Transverse colon (tissue), 4 donors: ENCODE results near the gene STAT5A. TPM values are rescaled to one million over a fixed set of nuclear protein-coding genes. Genes with fewer than 3 reads are reported as not detected.
A peak's percentile ranks its signal among the peaks of the same experiment; 100 is the strongest.

Experiments
- DNase-seq: peaks from one replicate; pipeline ENCODE4 v3.0.0-alpha.2; 2019
- H3K27ac ChIP-seq, 4 donors: fragments of 200-600 bp; sonication (generic); 2 replicates each; pipeline ENCODE4 v1.5.1; 2016 to 2018; ENCODE audit warnings: inconsistent platforms in 4 of 4
- H3K27me3 ChIP-seq: fragments of 200-600 bp; sonication (generic); 2 replicates; pipeline ENCODE4 v1.5.1; 2017; ENCODE audit warnings: inconsistent platforms
- H3K36me3 ChIP-seq, 4 donors: fragments of 200-600 bp; sonication (generic); 2 replicates each; pipeline ENCODE4 v1.5.1; 2017 to 2019; ENCODE audit warnings: inconsistent platforms in 4 of 4
- H3K4me1 ChIP-seq, 4 donors: fragments of 200-600 bp; sonication (generic); 2 replicates each; pipeline ENCODE4 v1.5.1; 2017 to 2020; ENCODE audit warnings: inconsistent platforms in 4 of 4
- H3K4me3 ChIP-seq, 4 donors: fragments of 200-600 bp; sonication (generic); 1 replicate in 1 of 4; 2 replicates in 3 of 4; pipeline versions ENCODE4 v1.5.1 to v1.6.1; 2017 to 2019; ENCODE audit warnings: inconsistent platforms in 4 of 4
- H3K9me3 ChIP-seq, 2 donors: fragments of 200-600 bp; sonication (generic); 2 replicates each; pipeline ENCODE4 v1.5.1; 2017 to 2019; ENCODE audit warnings: inconsistent platforms in 2 of 2
- EP300 ChIP-seq: sonication (generic); formaldehyde crosslinking; IDR thresholded peaks from one replicate; pipeline ENCODE4 v1.6.1; 2017; ENCODE audit warnings: antibody characterized with exemption, low read depth
- POLR2A ChIP-seq: fragments of 450-650 bp; IDR thresholded peaks from one replicate; pipeline ENCODE4 v1.6.1; 2016; ENCODE audit warnings: antibody characterized with exemption, mild to moderate bottlenecking, moderate library complexity
- POLR2AphosphoS5 ChIP-seq, 3 donors: sonication (generic); formaldehyde crosslinking; IDR thresholded peaks; one replicate each; pipeline ENCODE4 v1.6.1; 2016; ENCODE audit warnings: antibody characterized with exemption in 3 of 3
- WGBS, 2 donors: methylation state at CpG; one replicate each; pipeline ENCODE4 v1.1.5; 2018; ENCODE audit warnings: low coverage in 1 of 2; 5-methylcytosine and 5-hydroxymethylcytosine counted together
- in situ Hi-C, 4 donors: fragments of 200-750 bp; cut with MboI; loops; one replicate each; pipeline versions ENCODE4 v1.15.0 to v1.15.1; 2017; ENCODE audit warnings: low sequenced_read_pairs in 3 of 4, low pct_ligation_motif_present in 1 of 4, low pct_unique_long_range_greater_than_20kb in 1 of 4
- intact Hi-C: fragments of 100-400 bp; cut with DNase I; formaldehyde crosslinking; loops from one replicate; pipeline ENCODE4 v1.15.1; 2023; ENCODE audit warnings: low total_unique reads
- total RNA-seq, 4 donors: library from RNA; depleted of rRNA; stranded (reverse); fragments of >200 nt; gene quantifications; one replicate each; pipeline ENCODE4 v1.1.0, GENCODE V29; 2016
- TF ChIP-seq, protein P1 (sequence below), 5 experiments: fragments of 200-600 bp in 3 of 5; fragments of 450-650 bp in 2 of 5; sonication (generic) in 3 of 5; IDR thresholded peaks; 1 replicate in 2 of 5; 2 replicates in 3 of 5; pipeline ENCODE4 v1.5.1; 2016 to 2017; ENCODE audit warnings: antibody characterized with exemption in 5 of 5, inconsistent platforms in 3 of 5, mild to moderate bottlenecking in 2 of 5, moderate library complexity in 1 of 5

Gene STAT5A
- total RNA-seq, 4 donors from 2014 or later = 36.2 to 93.7 (median 50.3) TPM

DNA sequence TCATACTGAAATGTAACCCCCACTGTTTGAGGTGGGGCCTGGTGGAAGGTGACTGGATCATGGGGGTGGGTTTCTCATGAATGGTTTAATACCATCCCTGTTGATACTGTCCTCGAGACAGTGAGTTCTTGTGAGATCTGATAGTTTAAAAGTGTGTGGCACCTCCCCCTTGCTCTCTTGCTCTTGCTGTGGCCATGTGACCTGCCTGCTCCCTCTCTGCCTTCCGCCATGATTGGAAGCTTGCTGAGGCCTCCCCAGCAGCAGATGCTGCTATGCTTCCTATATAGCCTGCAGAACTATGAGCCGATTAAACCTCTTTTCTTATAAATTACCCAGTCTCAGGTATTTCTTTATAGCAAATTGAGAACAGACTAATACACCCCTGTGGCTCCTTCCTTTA lies 59.3 kb downstream of the STAT5A start:
- Histone ChIP-seq H3K9me3 (no peaks in the 10 kb centered on the region), H3K4me3 (no peak overlapping the region), H3K27ac (peak overlapping the region; percentile 54 to 73 (median 62)), H3K36me3 (peaks cover 0 to 29% (median 13%) of the 10 kb centered on the region in 4 donors), H3K4me1 (peaks cover 0 to 29% (median 16%) of the 10 kb centered on the region in 4 donors), H3K27me3 (no peaks in the 10 kb centered on the region)
- DNase-seq = no peak
- intact Hi-C loops = no loop called here
- TF ChIP-seq POLR2AphosphoS5 (IDR thresholded peaks at IDR 0.05) (peak in 1 of 3 donors; percentile 2), EP300 (no peak)
- in situ Hi-C loops = loop anchor here in 1 of 4 donors (25.0 kb wide), 1 partner anchor 165 kb away; no protein-coding TSS in a partner anchor
- 79 to 100% methylated on average over 2 to 3 of the region's 3 CpGs for WGBS, 2 donors

DNA sequence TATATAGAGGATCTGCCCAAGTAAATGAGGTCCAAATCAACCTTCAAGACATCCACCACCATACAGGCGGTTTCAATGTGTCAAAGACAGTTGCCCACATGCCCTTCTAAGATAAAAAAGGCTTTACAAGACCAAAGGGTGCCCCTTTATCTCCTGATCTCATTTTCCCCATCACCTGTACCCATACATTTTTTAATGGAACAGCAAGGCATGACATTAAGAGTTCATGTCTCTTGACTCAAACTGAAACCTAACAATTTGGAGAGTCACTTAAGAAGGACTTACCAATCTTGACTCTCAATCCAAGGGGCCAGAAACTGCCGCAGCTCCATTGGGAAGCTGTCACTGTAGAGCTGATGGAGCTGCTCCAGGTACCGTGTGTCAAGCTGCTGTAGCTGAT lies 59.8 kb downstream of the STAT5A start:
- TF ChIP-seq, protein P1, sequence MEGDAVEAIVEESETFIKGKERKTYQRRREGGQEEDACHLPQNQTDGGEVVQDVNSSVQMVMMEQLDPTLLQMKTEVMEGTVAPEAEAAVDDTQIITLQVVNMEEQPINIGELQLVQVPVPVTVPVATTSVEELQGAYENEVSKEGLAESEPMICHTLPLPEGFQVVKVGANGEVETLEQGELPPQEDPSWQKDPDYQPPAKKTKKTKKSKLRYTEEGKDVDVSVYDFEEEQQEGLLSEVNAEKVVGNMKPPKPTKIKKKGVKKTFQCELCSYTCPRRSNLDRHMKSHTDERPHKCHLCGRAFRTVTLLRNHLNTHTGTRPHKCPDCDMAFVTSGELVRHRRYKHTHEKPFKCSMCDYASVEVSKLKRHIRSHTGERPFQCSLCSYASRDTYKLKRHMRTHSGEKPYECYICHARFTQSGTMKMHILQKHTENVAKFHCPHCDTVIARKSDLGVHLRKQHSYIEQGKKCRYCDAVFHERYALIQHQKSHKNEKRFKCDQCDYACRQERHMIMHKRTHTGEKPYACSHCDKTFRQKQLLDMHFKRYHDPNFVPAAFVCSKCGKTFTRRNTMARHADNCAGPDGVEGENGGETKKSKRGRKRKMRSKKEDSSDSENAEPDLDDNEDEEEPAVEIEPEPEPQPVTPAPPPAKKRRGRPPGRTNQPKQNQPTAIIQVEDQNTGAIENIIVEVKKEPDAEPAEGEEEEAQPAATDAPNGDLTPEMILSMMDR (IDR thresholded peaks at IDR 0.05) = no peak
- TF ChIP-seq POLR2A = no peak
- TF ChIP-seq POLR2AphosphoS5 (IDR thresholded peaks at IDR 0.05) = no peak
- TF ChIP-seq EP300 = no peak
- H3K27me3 ChIP-seq = no peaks in the 10 kb centered on the region
- intact Hi-C loops = no loop called here
- in situ Hi-C loops = loop anchor here in 1 of 4 donors (25.0 kb wide), 1 partner anchor 164 kb away; no protein-coding TSS in a partner anchor
- no peaks in the 10 kb centered on the region for H3K9me3 ChIP-seq
- peak overlapping the region; percentile 54 to 73 (median 62) for H3K27ac ChIP-seq
- H3K4me3 ChIP-seq = no peak overlapping the region
- H3K4me1 ChIP-seq = peaks cover 0 to 32% (median 16%) of the 10 kb centered on the region in 4 donors
- peaks cover 0 to 29% (median 13%) of the 10 kb centered on the region in 4 donors for H3K36me3 ChIP-seq
- no peak for DNase-seq
- WGBS, 2 donors = 98 to 100% methylated on average over 2 to 3 of the region's 3 CpGs

DNA sequence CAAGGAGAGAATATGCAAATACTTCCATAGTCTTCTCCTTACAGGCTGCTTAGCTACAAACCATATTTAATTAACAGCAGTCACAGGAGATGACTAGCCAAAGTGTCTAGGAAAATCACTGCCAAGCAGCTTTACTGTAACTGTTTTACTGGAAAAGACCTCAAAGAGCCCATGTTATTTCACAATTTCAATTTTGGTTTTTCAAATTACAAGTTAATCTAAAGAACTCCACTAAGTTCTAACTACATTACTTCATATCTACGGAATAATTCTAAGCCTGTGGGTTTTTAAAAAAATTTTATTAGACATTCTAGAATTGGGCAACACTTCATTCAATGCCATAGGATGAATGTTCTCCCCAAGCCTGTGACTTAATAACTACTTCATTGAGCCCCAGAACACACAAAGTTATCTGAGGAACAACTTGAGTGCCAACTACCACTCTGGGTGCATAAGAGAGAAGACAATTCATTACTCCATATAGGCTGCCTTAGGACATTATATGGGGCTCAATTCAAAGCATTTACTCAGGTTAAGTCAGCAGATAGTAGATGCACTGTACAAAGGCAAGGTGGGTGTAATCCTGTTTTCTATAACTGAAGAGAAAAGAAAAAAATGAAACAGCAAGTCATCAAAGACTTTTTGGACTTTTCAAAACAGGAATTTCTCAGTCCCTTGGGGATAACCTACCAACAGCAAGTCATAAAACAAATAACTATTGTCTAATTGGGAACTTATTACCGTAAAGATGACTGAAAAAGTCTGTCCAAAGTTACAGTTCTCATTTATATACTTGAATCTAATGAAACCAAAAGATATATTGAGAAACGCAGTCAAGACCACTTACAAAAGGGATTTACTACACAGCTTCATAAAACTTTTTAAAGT lies 66.9 kb downstream of the STAT5A start:
- Histone ChIP-seq H3K4me1 (peaks cover 0 to 27% (median 8%) of the 10 kb centered on the region in 4 donors), H3K9me3 (no peaks in the 10 kb centered on the region), H3K4me3 (no peak overlapping the region), H3K27me3 (no peaks in the 10 kb centered on the region), H3K27ac (no peak overlapping the region), H3K36me3 (no peaks in the 10 kb centered on the region)
- no peak for DNase-seq
- intact Hi-C loops = loop anchor here (5.0 kb wide), 1 partner anchor 697 kb away; no protein-coding TSS in a partner anchor
- in situ Hi-C loops = no loop called here
- TF ChIP-seq, protein P1 (IDR thresholded peaks at IDR 0.05) = no peak
- TF ChIP-seq POLR2A = no peak
- TF ChIP-seq EP300 = no peak
- no peak for TF ChIP-seq POLR2AphosphoS5 (IDR thresholded peaks at IDR 0.05)
- 60 to 73% methylated on average over 3 of the region's 3 CpGs for WGBS, 2 donors

DNA sequence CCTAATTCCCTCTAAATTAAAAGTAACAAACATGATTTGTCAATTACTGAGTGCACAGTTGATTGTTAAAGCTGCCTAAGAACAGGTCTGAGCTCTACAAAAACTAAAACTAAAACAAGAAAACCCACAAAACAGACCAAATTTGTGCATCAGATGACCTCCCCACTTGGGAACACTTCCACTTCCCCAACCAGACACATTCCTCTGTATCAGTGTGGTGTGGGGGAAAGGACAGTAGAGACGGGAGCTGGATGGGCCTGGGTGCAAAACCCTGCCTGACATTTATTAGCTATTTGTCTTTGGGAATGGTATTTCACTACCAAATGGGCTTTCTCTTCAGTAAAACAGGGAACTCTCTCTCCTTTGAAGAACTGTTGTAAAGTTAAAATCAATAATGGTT lies 70.1 kb downstream of the STAT5A start:
- TF ChIP-seq, protein P1 (IDR thresholded peaks at IDR 0.05) = no peak
- TF ChIP-seq POLR2AphosphoS5 (IDR thresholded peaks at IDR 0.05) (no peak), EP300 (no peak), POLR2A (no peak)
- Histone ChIP-seq H3K36me3 (no peaks in the 10 kb centered on the region), H3K27me3 (no peaks in the 10 kb centered on the region), H3K9me3 (no peaks in the 10 kb centered on the region), H3K4me1 (peaks cover 7 to 49% (median 26%) of the 10 kb centered on the region in 4 donors), H3K27ac (no peak overlapping the region), H3K4me3 (no peak overlapping the region)
- 69% methylated on average over 1 of the region's 1 CpG; no CpG with 5 or more reads in 1 of the 2 donors for WGBS, 2 donors
- no peak for DNase-seq
- intact Hi-C loops = loop anchor here (5.0 kb wide), 1 partner anchor 694 kb away; no protein-coding TSS in a partner anchor
- in situ Hi-C loops = no loop called here
